ENCODE measurements around the gene FAM114A2. TPM values are rescaled to one million over a fixed set of nuclear protein-coding genes. Genes with fewer than 3 reads are reported as not detected.
"Not testable (repeated sequence)": the region's sequence is repeated elsewhere in the genome, so short reads cannot be mapped to it uniquely, and the experiment has no call there.

The FAM114A2 gene
- total RNA-seq, 6 donors from 2014 or later, result 10.5 to 45.3 (median 17.1) TPM

DNA sequence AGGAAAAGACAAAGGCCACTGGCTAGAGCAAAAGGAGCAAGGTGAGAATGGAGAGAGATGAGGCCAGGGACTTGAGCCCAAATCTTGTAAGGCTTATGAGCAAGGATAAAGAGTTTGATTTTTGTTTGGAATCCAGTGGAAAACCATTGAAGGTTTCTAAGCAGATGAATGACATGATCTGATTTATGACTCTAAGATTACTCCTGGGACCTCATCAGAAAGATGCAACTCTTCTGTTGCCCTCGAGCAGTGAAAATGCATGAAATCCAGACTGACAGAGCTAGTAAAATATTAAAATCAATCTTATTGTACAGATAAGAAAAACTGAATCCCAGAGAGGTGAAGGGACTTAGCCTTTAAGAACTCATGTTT, 734 bp upstream of the FAM114A2 start:
- ATAC-seq (ENCODE audit: low FRiP score in 2 of 2) (no peak), DNase-seq (no peak)
- H3K9me3 ChIP-seq, result no peaks in the 10 kb centered on the region
- no peaks in the 10 kb centered on the region for H3K27me3 ChIP-seq
- WGBS, 2 donors, result 70 to 93% methylated on average over 1 of the region's 1 CpG
- TF ChIP-seq EP300 (IDR thresholded peaks at IDR 0.05) (no peak), CTCF (IDR thresholded peaks at IDR 0.05) (no peak), POLR2AphosphoS5 (IDR thresholded peaks at IDR 0.05) (no peak), POLR2A (IDR thresholded peaks at IDR 0.05) (no peak)
- peak overlapping the region; percentile 76 to 94 (median 91) for H3K27ac ChIP-seq
- H3K36me3 ChIP-seq, result no peaks in the 10 kb centered on the region
- H3K4me1 ChIP-seq, result peaks cover 37 to 56% (median 47%) of the 10 kb centered on the region in 4 donors
- H3K4me3 ChIP-seq, result peak overlapping the region; percentile 55 to 86 (median 74)

DNA sequence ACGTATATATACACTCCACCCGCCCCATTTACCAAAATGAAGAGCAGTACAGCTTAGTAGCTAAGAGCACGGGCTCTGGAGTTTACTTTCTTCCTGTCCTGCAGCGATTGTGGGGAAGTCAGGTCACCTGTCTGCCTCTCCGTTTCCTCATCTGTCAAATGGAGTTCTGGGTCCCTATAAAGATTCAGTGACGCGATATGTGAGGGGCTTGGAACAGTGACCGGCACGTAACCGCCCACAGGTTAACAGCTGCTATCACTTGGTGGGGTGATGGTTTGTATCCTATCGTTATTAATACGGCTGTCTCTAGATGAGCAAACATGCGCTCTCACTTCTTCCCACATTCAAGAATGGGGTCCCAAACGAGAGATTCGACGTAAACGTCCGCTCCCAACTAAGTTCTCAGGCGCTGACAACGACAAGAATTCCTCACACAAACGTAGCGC, 426 bp downstream of the FAM114A2 start:
- H3K27me3 ChIP-seq, result no peaks in the 10 kb centered on the region
- ATAC-seq (ENCODE audit: low FRiP score in 2 of 2), result peak; percentile 58 to 60
- peak in 1 of 2 donors; percentile 53 for DNase-seq
- H3K4me3 ChIP-seq, result peak overlapping the region; percentile 55 to 86 (median 74)
- TF ChIP-seq POLR2AphosphoS5 (IDR thresholded peaks at IDR 0.05) (no peak), EP300 (IDR thresholded peaks at IDR 0.05) (no peak), POLR2A (IDR thresholded peaks at IDR 0.05) (no peak), CTCF (IDR thresholded peaks at IDR 0.05) (no peak)
- H3K9me3 ChIP-seq, result no peaks in the 10 kb centered on the region
- no peaks in the 10 kb centered on the region for H3K36me3 ChIP-seq
- 1% methylated on average over 17 to 22 of the region's 22 CpGs for WGBS, 2 donors
- H3K4me1 ChIP-seq, result peaks cover 37 to 49% (median 42%) of the 10 kb centered on the region in 4 donors
- peak overlapping the region; percentile 76 to 94 (median 91) for H3K27ac ChIP-seq

DNA sequence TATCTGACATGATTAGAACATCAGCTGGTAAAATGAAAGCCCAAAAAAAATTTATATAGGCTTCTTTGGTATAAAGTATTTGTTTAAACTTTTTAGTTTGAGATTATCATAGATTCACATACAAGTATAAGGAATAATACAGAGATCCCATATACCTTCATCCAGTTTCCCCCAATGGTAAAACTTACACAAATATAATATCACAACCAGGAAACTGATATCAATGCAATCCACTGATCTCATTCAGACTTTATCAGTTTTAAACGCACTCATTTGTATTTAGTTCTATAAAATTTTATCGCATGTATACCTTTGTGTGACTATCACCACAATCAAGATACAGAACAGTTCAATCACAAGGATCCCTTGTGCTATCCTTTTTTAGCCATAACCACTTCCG, 3.8 kb downstream of the FAM114A2 start:
- peaks cover 16 to 20% (median 18%) of the 10 kb centered on the region in 4 donors for H3K4me1 ChIP-seq
- no peaks in the 10 kb centered on the region for H3K9me3 ChIP-seq
- WGBS, 2 donors, result 93 to 96% methylated on average over 3 of the region's 3 CpGs
- TF ChIP-seq EP300 (IDR thresholded peaks at IDR 0.05) (no peak), CTCF (IDR thresholded peaks at IDR 0.05) (no peak), POLR2A (IDR thresholded peaks at IDR 0.05) (no peak), POLR2AphosphoS5 (IDR thresholded peaks at IDR 0.05) (no peak)
- H3K27me3 ChIP-seq, result no peaks in the 10 kb centered on the region
- H3K27ac ChIP-seq, result no peak overlapping the region
- no peak for ATAC-seq (ENCODE audit: low FRiP score in 2 of 2)
- no peak overlapping the region for H3K4me3 ChIP-seq
- peaks cover 0 to 7% (median 3%) of the 10 kb centered on the region in 4 donors for H3K36me3 ChIP-seq
- no peak for DNase-seq

DNA sequence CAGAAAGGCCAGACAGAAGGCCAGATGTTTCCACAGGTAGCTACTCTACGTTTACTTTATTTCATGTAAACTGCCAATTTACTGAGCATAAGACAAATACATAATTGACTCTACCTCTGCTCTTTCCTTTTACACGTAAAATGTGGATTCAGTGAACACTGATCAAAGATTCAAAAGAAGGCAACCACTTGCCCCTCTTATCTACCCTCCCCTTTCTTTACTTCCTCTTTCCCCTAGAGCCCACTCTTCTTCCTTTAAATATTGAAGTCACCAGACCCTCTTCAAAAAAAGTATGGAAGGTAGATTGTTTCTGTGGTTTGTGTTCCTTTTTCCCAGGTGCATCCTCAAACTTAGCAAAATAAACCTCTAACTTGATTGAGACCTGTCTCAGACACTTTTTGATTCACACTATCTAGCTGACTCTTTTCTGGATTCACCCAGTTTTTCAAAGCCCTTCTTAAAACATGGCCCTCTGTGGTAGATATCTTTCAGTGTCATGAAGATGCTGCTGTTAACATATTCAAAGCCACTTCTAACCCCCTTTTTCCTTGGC, 6.7 kb downstream of the FAM114A2 start:
- Histone ChIP-seq H3K9me3 (no peaks in the 10 kb centered on the region), H3K27ac (no peak overlapping the region), H3K4me3 (no peak overlapping the region), H3K36me3 (peaks cover 5 to 34% (median 15%) of the 10 kb centered on the region in 4 donors), H3K4me1 (peaks cover 0 to 3% (median 2%) of the 10 kb centered on the region in 4 donors), H3K27me3 (no peaks in the 10 kb centered on the region)
- DNase-seq (no peak), ATAC-seq (ENCODE audit: low FRiP score in 2 of 2) (no peak)
- 78 to 88% methylated on average over 2 of the region's 2 CpGs for WGBS, 2 donors
- TF ChIP-seq EP300 (IDR thresholded peaks at IDR 0.05) (no peak), POLR2AphosphoS5 (IDR thresholded peaks at IDR 0.05) (no peak), CTCF (IDR thresholded peaks at IDR 0.05) (no peak), POLR2A (IDR thresholded peaks at IDR 0.05) (no peak)

DNA sequence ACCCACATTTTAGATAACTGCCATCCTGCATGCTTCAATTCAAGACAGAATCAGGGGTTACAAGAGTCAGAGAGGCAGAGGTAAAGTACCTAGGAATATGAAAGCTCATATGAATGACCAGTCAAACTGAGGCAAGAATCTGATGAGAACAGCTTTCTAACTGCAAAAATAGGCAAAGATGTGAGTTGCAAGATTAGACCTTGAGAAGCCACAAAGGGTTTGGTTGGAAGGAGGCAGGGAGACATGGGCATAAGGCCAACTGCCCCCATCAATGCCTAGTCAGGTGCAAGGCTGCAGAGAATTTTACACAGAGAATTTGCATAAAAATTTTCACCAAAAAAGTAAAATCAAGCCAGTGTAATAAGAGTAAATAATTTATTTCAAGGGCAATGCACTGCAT, 12.8 kb downstream of the FAM114A2 start:
- peaks cover 11 to 65% (median 19%) of the 10 kb centered on the region in 4 donors for H3K36me3 ChIP-seq
- no peak for ATAC-seq (ENCODE audit: low FRiP score in 2 of 2)

GRCh38 chr5:154018919-154019318, 19.8 kb downstream of the FAM114A2 start:
- not testable (repeated sequence) for H3K27me3 ChIP-seq
- 88 to 93% methylated on average over 1 of the region's 1 CpG for WGBS, 2 donors

More for the DNA sequence above, 12.8 kb downstream of the FAM114A2 start:
- Histone ChIP-seq H3K27ac (no peak overlapping the region), H3K9me3 (no peaks in the 10 kb centered on the region), H3K27me3 (no peaks in the 10 kb centered on the region), H3K4me1 (no peaks in the 10 kb centered on the region), H3K4me3 (no peak overlapping the region)
- no peak for DNase-seq
- TF ChIP-seq POLR2A (IDR thresholded peaks at IDR 0.05) (no peak), CTCF (IDR thresholded peaks at IDR 0.05) (no peak), EP300 (IDR thresholded peaks at IDR 0.05) (no peak), POLR2AphosphoS5 (IDR thresholded peaks at IDR 0.05) (no peak)

More at GRCh38 chr5:154018919-154019318, 19.8 kb downstream of the FAM114A2 start:
- H3K4me3 ChIP-seq; H3K4me1 ChIP-seq; DNase-seq; H3K9me3 ChIP-seq; ATAC-seq (ENCODE audit: low FRiP score in 2 of 2); H3K27ac ChIP-seq: not testable (repeated sequence)
- peaks cover 0 to 14% (median 0%) of the 10 kb centered on the region in 4 donors for H3K36me3 ChIP-seq

All from upper lobe of left lung (tissue), 6 donors.